Stimulated activated CD4-positive, alpha-beta T cell treated with anti-CD3 and anti-CD28 coated beads, Interleukin-15, amount 100 ng/mL, for 48 hours (primary cell): Measurements from ENCODE around the gene ZDHHC4.

ENCODE experiments used
- DNase-seq, 2 donors: peaks; one replicate each; pipeline ENCODE4 v3.0.0-alpha.2; 2020; ENCODE audit warnings: low read depth in 2 of 2

The ZDHHC4 gene

DNA sequence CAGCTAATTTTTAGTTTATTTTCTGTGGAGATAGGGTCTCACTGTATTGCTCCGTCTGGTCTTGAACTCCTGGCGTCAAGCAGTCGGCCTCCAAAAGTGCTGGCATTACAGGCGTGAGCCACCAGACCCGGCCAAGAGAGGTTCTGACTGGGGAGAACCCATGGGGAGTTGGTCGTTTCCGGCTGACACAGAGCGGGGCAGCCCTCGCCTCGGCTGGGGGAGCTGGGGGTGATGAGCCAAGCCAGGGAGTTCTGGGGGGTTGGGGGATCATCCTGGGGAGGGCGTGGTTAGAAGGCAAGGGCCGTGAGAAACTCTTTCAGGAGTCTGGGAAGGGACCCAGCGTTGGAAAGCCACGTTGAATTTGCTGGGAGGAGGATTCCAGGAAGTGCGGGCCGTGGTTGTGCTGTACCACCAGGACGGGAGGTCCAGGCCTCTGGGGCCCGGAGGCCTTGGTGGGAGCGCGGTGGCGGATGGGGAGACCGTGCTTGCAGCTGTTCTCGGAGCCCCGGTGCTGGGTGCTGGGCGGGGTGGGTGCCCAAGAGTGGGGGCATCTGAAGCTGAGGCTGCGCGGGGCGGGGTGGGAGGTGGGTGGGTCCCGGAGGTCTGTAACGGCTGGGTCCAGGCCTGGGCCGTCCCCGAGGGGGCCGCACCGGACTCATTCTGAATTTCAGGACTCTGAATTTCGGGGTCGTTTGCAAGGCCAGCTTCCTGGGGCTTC, 29.8 kb downstream of the ZDHHC4 start:
- DNase-seq: no peak

DNA sequence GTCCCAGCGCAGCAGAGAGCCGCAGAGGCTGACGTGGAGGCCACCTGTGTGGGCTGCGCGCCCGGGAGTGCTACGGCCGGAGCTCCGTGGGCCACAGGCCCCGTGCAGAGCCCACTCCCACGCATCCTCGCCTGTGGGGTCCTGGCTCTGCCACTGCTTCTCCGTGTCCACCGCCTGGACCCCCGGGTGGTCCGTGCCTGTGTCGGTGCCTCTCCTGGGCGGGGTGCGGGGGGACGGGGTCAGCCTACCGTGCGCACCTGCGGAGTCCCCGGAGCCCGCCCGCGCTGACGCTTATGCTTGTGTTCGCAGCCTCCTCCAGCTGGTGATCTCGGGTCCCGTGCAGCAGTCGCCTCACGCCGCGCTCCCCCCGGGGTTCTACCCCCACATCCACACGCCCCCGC, 30.4 kb downstream of the ZDHHC4 start:
- DNase-seq: no peak

DNA sequence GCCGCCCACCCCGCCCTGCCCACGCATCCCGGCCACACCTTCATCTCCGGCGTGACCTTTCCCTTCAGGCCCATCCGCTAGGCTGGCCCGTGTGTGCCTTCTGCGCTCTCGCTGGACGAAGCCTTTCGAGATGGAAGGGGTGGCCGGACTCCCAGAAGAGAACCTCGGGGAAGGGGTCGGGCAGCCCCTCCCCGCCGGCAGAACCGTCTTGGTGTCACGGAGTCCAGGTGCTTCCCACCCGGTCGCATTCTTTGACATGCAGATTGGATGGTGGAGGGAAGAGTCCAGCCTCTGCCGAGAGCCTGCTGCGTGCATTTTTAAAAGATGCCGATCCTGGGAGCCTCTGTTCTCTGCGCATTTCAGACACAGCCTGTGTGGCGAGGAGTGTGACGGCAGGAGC, 30.8 kb downstream of the ZDHHC4 start:
- DNase-seq: no peak

GRCh38 chr7:6608794-6609193, 31.5 kb downstream of the ZDHHC4 start:
- DNase-seq: no peak

DNA sequence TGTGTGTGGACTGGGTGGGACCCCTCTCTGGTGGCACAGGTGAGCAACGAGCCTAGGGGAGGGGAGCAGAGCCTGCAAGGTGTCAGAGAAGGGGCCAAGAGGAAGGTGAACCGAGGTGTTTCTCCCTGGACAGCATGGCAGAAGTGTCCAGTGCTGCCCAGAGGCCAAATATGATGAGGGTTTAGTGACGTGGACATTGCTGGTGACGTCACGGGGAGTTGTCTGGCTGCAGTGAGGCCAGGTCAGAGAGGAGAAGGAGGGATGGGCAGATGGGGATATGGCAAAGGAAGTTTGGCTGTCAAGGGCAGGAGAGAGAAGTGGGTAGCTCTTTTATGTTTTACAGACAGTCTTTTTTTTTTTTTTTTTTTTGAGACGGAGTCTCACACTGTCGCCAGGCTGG, 35.6 kb downstream of the ZDHHC4 start:
- DNase-seq: no peak

- DNase-seq: no peak
Measured at GRCh38 chr7:6613706-6614105, 36.5 kb downstream of the ZDHHC4 start.

- no peak for DNase-seq
Measured at GRCh38 chr7:6614953-6615722, 37.9 kb downstream of the ZDHHC4 start, which contains the start of gene ZNF853. ZNF853 (plus strand) TSS chr7:6615610; CDS start chr7:6616175, 565 bp downstream.

DNA sequence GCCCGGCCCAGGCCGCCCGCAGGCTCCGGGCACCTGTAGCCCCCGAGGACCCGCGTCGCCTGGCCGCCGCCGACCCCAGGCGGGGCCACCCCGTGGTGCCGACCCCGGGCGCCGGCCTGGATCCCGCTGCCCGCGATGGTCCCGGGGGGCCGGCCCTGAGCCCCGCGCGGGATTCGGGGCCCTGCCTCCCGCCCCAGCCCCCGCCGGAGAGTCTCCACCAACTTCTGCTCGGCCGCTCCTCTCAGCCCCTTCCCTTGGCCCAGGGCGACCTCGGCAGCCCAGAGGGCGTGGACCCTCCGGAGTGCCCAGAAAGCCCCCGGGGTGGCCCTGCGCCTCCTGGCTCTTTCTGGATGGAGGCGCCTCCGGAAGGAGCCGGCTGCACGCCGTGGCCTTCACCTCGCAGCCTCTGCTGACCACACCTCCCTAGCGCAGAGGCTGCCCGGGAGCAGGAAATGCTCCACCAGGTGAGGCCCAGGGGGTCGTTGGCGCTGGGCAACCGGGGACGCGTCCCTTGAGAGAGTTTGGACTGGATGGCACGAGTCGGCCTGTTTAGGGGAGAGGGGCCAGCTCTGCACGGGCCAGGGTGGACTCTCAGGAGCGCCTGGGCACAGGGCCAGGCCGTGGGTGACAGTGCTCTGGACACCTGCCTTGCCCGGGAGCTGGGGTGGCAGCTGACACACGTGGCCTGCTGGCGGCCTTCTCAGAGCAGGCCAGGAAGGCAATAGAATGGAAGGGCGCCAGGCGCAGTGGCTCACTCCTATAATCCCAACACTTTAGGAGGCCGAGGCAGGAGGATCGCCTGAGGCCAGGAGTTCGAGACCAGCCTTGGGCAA, 38.7 kb downstream of the ZDHHC4 start:
- no peak for DNase-seq

GRCh38 chr7:6616854-6617643, 39.8 kb downstream of the ZDHHC4 start:
- no peak for DNase-seq

GRCh38 chr7:6618621-6619020, 41.4 kb downstream of the ZDHHC4 start:
- DNase-seq: no peak

GRCh38 chr7:6619961-6620360, 42.7 kb downstream of the ZDHHC4 start:
- no peak for DNase-seq

- DNase-seq: no peak
Measured at GRCh38 chr7:6621195-6622133, 44.2 kb downstream of the ZDHHC4 start.

DNA sequence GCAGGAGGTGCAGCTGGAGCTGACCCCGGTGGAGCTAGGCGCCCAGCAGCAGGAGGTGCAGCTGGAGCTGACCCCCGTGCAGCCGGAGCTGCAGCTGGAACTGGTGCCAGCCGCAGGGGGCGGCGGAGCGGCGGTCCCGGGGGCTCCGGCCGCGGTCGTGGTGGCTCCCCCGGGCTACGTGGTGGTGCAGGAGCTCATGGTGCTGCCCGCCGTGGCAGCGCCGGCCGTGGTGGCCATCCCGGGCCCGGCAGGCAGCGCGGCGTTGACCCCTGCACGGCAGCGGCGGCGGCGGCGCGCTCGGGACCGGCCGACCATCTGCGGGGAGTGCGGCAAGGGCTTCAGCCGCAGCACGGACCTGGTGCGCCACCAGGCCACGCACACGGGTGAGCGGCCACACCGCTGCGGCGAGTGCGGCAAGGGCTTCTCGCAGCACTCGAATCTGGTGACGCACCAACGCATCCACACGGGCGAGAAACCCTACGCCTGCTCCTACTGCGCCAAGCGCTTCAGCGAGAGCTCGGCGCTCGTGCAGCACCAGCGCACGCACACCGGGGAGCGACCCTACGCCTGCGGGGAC, 45.0 kb downstream of the ZDHHC4 start:
- DNase-seq: no peak

GRCh38 chr7:6623589-6624245, 46.5 kb downstream of the ZDHHC4 start:
- no peak for DNase-seq

DNA sequence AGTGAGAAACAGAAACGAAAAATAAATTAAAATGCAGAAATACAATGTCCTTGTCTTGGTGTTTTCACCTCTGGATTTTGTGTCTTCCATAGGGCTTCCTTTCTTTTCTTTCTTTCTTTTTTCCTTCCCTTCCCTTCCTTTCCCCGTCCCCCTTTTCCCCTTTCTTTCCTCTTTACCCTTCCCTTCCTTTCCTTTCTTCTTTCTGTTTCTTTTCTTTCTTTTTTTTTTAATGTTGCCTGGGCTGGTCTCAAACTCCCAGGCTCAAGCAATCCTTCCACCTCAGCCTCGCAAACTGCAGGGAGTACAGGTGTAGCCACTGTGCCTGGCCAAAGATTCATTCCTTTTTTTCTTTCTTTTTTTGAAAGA, 47.0 kb downstream of the ZDHHC4 start:
- no peak for DNase-seq

DNA sequence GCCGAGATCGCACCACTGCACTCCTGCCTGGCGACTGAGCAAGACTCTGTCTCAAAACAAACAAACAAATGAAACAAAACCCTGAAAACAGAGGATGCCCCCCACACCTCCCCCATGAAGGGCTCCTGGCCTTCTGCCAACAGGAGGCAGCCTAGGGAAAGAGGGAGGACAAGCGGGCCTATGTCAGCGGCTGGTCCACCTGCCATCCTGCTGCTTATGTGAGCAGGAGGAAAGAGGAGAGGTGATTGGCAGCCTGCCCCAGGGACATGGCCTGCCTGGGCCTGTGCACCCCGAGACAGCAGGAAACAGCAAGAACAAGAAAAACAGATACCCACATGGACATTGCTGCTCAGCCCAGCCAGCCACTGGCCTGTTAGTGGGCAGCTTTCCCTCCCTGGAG, 50.8 kb downstream of the ZDHHC4 start:
- DNase-seq: no peak

DNA sequence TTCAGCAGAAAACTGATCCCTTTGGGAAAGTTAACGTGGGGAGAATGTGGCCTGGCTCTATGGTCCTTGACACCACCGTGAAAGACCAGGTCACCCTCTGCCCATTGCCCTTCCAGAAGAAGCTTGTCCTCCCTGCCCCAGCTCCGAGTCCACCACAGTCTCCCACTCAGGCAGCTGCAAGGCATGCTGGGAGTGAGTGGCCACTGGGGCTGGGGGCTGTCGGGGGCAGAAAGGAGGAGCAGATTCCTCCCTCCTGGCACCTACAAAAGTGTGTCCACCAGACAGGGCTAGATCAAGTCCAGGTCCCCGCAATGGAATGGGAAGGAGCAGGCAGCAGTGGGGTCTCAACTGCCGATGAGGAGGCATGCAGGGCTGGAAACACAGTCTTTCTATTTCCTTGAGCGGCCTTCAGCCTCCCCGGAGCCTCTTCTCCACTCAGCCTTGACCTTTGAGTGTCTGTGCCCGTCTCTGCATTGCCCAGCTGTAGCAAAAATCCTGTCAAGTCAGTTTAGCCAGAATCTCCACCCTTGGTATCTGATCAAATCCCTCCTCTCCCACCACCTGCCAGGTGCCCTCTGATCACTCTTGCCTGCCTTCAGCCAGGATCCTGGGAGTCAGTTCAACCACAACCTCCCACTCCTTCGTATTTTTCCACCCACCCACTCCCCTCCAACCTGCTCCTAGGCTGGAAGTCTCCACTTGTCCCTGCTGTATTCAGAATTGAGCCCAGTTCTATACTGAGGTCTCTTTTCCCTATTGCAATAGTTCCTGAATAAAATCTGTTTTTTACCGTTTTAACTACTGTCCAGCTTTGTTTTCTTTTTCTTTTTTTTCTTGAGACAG, 53.0 kb downstream of the ZDHHC4 start:
- DNase-seq: no peak

DNA sequence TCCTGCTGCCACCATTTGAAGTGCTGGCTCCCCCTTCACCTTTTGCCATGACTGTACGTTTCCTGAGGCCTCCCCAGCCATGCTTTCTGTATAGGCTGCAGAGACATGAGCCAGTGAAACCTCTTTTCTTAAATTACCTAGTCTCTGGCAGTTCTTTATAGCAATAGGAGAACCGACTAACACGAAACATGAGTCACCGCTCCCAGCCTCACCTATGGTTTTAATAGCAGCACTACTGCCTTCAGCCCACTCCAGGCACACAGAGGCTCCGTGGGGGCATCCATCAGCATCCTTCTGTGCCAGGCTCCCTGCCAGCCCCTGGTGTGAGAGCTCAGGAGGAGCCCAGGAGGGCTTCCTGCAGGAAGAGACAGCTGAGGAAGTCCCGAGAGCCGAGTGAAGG, 54.4 kb downstream of the ZDHHC4 start:
- no peak for DNase-seq

- no peak for DNase-seq
Measured at GRCh38 chr7:6634021-6634420, 56.8 kb downstream of the ZDHHC4 start.
